Islet of Langerhans (tissue), 1 donor: Measurements from ENCODE around the gene ATP11A.

Source experiments
- FAIRE-seq: peaks from one replicate; lab custom pipeline; 2011; peaks lifted over from hg19 to GRCh38; lab: Jason Lieb, UNC

The ATP11A gene

DNA sequence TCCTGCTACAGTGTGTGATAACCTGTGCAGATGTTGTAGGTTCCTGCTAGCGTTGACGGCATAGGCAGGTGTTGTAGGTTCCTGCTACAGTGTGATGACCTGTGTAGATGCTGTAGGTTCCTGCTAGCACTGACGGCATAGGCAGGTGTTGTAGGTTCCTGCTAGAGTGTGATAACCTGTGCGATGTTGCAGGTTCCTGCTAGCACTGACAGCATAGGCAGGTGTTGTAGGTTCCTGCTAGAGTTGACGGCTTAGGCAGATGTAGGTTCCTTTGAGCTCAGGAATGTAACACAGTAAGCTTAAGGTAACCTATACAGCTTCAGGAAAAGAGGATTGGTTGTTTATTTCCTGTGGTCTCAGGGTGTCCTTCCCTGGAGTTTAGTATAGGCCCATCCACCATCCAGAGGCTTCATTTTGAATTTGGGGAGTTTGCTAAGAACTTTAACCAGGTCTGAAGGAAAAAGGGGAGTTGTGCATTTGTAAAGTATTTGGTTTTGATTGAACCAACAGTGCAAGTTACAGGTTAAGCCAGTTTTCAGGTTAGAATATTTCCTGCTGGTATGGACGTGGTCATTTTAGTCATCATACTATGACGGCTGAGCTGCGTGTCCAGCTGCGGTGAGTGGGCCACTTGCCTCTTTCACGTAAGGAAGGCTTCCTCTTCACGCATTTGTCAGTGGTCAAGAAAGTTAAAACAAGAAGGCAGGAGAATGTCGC, 53.8 kb downstream of the ATP11A start:
- FAIRE-seq, result no peak

DNA sequence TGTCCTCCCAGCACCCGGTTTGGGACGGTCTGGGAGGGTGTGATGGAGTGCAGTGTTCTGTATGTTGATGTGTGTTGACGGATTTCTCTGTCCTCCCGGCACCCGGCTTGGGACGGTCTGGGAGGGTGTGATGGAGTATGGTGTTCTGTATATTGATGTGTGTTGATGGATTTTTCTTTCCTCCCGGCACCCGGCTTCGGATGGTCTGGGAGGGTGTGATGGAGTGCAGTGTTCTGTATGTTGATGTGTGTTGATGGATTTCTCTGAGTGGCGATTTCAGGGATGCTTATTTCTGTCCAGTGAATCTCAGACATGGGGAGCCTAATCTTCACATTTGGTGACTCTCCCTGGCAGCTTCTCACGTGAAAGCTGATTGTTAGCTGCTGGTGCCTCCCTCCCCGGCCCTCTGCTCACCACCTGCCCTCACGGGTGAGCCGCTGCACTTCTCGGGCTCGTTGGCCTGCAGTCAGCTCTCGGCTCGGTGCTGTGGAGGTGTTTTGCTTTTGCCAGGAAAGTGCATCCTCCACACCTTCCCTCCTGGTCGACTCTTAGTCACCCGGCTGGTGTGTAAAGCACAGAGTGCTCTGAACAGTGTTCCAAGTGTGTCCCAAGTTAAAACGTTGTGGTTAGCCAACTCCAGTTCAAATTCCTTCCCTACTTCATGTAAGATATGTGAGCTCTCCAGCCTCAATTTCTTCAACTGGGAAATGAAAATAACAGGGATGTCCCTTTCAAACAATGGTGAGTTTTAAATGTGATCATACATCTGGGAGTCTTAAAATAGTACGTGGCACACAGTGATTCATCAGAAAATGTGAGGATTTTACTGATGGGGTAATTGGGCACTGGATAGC, 54.6 kb downstream of the ATP11A start:
- no peak for FAIRE-seq

DNA sequence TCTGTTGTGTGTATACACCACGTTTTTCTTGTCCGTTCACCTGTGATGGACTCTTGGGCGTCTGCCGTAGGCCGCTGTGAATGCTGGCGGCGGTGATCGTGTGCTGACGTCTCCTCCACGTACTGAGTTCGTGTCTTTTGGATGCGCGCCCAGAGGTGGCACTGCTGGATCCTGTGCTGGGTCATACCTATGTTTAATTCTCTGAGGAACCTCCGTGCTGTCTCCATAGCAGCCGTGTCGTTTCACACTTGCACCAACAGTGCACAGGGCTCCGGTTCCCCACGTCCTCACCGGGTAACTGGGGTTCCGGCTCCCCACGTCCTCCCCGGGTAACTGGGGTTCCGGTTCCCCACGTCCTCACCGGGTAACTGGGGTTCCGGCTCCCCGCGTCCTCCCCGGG, 56.2 kb downstream of the ATP11A start:
- no peak for FAIRE-seq

DNA sequence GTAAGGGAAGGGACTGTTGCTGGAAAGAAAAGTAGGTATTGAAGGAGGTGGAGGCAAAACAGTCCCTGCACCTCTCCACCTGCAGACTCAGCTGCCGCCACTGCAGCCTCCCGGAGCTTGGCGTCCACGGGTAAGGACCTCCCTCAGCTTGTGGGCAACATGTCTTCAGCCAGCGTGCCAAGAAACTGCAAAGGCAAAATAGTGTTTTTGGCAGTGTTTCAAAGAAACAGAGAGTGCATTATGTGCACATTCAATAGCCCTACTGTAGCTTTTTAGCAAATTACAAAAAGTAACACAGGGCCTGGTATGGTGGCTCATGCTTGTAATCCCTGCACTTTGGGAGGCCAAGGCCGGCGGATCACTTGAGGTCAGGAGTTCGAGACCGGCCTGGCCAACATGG, 57.4 kb downstream of the ATP11A start:
- FAIRE-seq, result no peak

DNA sequence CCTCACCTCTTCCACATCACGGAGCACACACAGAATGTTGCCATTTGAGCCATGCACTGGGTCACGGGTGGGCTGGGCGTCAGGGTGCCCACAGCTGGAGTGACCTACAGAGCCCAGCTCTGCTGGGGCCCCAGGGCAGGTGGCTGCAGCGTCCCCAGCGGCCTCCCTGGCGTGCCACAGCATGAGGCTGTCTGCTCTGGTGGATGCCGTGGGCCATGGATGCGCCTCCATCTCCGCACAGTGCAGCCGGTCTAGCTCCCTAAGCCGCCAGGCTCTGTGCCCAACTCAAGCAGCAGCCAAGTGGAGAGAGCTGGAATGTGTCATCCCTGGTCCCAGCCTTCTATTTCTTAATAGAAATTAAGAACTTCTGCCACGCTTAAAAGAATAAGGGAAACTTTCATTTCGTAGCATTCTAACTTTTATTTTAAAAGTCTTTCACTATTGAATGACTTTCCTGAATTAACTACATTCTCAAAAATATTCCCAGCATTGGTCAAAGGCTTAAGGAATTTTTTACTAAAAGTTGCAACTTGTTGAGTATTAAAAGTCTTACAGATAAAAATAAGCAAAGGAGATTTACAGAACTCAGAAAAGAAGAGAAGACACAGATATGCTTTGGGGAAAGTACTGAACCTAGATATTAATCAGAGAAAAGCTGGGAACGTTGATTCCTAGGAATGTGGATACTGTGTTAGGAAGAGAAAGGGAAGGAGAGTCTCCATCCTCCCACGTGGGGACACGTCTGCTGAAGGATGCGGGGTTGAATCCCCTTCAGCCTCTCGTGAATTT, 59.3 kb downstream of the ATP11A start:
- FAIRE-seq, result no peak

DNA sequence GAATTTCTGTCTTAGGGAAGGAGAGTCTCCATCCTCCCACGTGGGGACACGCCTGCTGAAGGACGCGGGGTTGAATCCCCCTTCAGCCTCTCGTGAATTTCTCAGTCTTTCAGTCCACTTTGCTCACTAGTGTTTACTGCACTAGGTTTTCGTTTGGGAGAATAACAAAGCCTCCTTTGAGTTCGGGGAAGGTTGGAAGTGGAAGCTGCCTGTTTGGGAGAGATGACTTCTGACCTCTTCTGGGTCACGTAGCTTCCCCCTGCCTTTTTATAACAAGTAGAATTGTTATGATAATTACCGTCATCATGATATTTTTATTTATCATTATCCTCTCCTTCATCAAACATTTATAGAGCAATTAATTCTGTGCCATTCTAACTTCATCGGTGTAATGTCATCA, 60.7 kb downstream of the ATP11A start:
- FAIRE-seq, result no peak

DNA sequence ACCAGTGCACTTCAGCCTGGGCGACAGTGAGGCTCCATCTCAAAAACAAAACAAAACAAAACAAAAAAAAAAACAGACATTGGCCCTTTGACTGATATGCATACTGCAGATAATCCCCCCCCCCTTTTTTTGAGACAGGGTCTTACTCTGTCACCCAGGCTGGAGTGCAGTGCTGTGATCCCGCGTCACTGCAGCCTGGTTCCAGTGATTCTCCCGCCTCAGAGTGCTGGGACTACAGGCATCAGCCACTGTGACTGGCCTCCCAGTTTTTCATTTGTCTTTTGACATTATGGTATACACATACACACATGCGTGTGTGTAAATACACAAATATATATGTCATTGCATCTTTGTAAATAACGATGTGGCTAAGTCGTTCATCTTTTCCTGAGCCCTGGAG, 61.8 kb downstream of the ATP11A start:
- no peak for FAIRE-seq

DNA sequence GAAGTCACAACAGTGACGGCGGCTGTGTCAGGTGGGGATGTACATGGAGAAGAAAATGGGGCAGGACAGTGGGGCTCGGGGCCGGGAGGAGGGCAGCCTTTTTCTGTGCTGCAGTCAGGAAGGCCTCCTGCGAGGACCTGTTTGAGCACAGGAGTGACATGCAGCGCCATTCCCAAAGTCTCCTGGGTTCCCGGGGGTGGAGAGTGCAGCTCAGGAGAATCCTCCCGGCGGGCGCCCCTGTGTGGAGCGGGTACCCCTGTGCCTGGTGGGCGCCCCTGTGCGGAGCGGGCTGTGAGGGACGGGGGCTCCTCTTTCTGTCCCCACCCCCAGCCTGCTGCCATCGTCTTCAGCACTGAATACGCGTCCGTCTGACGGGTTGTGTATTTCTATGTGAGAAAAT, 62.4 kb downstream of the ATP11A start:
- FAIRE-seq, result no peak

DNA sequence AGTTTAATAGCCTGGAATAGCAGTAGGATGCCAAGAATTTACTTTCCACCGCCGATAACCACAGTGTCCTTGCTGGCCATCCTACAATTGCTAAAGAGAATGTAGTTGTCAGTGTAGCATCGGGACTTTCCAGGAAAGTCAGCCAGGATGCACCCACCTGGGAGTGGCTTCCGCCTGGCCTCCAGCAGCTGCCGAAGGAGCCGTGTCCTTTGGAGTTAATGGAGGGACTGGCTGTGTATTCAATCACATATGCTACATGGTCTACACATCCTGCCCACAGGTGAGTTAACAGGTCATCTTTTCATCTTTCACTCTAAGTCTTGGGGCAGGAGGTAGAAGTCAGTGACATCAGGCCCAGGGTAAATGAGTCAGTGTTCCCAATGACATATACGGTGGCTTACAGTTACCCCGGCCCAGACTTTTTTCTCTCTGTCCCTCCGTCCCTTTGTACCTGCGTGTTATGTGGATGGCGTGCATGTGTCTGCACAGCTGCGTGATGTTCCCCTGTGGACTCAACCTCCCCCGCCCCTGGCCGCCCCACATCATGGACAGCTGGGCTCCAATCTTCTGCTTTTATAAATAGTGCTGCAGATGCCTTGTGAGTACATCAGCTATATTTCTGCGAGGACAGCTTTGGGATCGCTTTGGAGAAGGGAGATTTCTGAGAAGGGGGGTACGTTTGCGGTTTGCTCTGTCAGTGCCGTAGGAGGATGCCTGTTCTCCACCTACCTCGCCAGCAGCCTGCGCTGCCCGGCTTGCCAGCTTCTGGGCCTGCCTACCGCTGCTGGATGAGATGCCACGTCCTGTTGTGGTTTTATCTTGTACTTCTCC, 63.1 kb downstream of the ATP11A start:
- FAIRE-seq, result no peak

DNA sequence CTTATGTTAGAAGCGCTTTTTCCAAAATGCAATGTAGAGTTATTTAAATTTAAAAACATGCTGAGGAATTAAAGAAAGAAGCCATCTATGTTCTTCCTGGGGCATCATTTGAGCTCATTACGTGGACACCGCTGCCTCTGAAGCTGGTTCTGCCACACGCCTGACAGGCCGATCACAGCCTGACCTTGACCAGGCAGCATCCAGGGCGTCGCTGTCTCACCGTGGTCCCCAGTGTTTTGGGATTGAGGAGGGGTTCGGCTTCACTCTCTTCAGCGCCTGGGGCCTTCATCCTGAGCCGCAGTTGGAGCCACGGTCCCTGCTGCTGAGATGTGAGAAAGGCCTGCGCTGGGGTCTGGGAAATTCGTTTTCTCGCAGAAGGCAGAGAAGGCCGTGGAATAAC, 64.0 kb downstream of the ATP11A start:
- FAIRE-seq, result no peak

DNA sequence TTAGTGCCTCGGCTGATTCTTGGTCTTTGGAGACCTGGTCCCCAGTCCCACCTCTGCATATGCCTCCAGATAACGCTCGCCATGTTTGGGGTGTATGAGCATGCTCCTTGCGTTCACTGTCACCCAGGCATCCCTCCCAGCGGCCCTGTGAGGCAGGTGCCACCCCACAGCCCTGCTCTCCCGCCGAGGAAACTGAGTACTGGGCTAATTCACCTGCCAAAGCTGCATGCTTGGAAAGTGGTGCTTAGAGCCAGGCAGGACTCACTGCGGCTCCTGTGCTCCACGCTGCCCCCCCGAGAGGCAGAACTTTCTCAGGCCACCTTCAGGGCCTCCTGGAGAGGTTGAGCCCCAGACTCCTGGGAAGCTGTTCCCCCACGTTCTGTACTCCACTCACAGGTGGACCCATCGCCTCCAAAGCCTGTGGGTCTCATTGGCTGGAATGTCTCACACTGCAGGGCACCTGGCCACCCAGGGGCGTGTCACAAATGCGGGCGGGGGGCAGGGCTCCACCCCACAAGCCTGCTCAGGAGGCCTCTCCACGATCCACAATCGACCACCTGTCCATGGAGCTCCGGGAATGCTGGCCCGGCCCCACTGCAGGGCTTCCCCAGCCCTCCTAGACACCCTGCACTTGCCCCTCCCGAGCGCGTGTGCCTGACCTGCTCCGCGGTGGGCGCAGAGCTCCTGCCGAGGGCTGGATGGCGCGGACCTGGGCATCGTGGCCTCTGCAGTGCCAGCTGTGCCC, 64.6 kb downstream of the ATP11A start:
- FAIRE-seq, result no peak

DNA sequence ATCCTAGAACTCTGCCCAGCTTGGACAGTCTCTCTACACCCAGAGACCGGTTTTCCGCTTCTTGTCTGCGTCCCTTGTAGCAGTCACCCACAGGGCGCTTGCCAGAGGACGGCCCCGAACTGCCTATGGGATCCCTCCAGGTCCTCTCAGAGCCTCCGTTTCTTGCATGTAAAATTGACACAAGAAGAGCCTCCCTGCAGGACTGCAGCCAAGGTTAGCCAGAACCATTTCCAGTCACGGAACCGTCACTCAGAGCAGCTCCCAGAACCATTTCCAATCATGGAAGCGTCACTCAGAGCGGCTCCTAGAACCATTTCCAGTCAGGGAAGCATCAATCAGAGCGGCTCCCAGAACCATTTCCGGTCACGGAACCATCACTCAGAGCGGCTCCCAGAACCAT, 65.5 kb downstream of the ATP11A start:
- no peak for FAIRE-seq

DNA sequence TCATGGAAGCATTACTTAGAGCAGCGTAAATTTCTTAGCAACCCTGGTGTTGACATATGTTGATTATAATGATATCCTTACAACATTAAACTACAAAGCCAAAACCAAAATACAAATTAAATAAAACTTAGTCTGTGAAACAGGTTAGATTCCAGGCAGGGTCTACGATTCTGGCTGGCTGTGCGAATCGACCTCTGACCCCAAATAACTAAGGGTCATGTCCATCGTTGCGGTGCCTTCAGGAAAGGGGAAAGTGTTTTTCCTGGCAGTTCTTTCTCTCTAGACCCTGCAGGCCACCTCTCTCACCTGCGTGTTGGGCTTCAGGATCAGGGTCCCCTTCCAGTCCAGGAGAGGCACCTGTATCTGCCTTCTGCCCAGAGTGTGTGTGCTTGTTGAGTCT, 66.2 kb downstream of the ATP11A start:
- no peak for FAIRE-seq

DNA sequence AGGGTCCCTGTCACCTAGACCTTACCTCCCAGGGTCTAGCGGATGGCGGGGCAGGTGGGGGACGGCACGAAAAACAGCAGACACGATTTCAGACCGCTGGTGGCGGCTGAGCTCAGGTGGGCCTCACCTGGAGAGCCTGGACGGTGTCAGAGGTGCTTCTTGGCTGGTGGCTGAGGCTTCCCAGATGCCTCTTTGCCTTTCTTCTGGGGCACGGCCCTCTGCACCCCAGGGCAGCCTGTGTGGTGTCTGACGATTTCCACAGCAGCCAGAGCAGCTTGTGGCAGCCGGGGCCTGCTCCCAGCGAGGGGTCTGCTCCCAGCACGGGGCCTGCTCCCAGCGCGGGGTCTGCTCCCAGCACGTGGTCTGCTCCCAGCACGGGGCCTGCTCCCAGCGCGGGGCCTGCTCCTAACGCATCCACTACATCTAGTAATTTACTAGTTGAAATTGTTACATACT, 66.7 kb downstream of the ATP11A start:
- FAIRE-seq, result no peak

DNA sequence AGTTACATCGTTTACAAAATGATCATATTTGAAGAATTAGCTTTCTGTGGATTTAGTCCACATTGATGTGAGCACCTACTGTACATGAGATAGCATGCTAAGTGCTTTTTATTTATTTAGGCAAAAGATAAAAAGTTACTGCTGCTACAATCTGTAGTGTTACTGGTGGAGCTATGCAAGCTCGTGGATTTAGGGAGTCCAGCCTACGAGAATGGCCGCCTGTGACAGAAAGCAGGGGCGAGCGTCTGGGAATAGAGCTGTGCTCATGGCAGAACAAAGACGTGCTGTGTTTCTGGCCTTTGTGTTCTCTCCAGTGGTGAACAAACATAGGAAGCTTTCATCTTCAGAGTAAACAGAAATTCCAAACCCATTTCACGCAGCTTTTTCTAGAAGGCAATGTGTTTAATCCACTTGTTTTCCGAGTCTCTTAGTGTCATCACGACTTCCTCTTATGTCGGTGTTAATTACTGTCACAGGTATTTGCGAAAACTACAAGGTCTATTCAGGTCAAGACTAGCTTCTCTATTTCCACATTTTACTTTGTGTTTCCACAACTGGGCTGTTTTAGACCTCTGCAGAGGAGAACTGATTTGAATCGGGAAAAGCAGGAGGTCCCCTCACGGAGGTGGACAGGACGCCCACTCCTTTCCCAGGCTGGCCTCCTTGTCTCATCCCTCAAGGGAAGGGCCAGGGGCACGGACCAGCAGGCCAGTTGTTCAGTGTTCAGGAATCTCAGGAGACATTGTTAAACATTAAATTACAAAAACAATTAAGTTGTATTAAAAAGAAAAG, 67.3 kb downstream of the ATP11A start:
- FAIRE-seq, result no peak

DNA sequence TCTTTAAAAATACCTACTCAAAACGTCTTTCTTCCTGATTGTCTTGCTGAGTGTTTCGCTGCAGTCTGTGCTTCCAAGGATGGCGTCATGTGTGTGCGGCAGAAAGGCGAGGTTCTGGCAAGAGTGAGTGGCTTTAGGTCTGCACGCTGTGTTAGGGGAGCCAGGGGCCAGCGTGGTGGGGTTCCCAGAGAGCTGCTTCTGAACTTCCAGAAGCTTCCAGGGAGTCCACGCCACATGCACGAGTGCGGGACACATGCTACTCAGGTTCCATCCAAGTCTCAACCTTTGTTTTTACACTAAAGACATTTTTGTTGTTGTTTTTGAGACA, 67.9 kb downstream of the ATP11A start:
- FAIRE-seq, result no peak

DNA sequence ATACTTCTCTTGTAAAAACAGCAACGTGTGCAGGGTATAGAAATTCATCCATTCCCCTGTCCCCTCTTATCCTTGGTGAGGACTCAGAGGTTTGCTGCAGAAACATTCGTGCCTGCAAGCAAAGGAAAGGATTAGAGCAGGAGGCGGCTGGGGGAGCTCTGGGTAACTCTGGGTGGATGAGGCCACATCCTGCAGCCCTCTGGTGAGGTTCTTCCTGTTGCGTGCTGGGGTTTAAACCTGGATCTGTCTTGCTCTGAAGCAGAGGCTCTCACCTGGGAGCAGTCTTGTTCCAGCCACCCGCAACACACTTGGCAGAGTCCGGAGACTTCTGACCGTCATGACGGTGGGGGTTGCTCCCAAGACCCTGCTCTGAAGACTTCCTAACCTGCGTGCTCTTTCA, 69.2 kb downstream of the ATP11A start:
- FAIRE-seq, result no peak

DNA sequence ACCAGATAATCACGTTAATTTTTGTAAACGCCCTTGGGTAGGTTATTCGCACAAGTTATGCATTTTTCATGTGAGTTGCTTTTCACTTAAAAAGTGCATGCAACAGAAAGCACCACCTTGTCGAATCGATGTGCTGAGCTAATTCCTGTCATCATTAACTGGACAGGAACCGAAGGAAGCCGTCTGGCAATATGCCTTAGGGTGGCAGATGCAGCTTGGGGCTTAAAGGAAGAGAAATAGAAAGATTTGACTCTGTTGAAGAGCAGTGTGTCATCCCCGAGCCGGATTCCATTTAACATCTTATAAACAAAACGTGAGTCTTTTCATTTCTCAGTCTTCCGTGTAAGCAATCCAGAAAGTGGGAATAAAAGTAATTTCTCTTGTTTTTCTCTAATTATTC, 70.0 kb downstream of the ATP11A start:
- no peak for FAIRE-seq

DNA sequence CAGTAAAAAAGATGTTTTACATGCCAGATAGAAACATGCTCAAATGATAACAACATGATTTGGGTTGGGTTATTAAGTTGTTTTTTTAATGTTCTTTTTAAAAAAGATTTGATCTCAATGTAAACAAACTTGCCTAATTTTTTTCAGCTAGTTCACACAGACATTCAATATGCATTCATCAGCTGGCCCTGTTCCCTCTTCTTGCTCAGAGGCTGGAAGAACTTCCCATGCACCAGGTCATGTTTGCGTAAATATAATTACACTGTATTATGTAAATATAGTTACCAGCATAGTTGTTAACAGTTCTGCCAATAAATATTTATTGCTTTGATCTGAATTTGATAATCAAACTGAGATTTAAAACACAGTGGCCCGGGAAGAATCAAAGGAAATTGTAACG, 70.6 kb downstream of the ATP11A start:
- FAIRE-seq, result no peak

DNA sequence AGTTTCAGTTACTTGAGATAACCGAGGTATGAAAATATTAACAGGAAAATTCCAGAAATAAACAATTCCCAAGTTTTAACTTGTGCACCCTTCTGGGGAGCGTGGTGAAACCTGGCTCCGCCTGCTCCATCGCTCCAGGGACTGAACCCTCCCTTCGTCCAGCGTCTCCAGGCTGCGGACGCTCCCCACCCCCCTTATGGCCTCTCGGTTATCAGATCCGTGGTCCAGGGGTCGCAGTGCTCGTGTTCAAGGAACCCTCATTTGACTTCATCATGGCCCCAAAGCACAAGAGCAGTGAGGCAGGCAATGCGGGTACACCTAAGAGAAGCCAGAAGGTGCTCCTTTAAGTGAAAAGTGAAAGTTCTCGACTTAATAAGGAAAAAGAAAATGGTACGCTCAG, 71.1 kb downstream of the ATP11A start:
- FAIRE-seq, result no peak
